Mesendoderm (in vitro differentiated cells): ENCODE measurements around the gene NVL.

Source experiments
- DNase-seq: peaks from one replicate; pipeline ENCODE4 v3.0.0; 2013
- H2AK5ac ChIP-seq: 2 replicates; pipeline ENCODE4 v1.6.1; 2013; ENCODE audit warnings: low read length, inconsistent platforms
- H2BK120ac ChIP-seq: 2 replicates; pipeline ENCODE4 v1.6.1; 2013; ENCODE audit warnings: low read depth, mild to moderate bottlenecking, low read length, moderate library complexity, mixed read lengths
- H2BK15ac ChIP-seq: replicated peaks from 2 replicates; pipeline ENCODE4 v1.6.1; 2013; ENCODE audit warnings: low read depth, mild to moderate bottlenecking, moderate library complexity
- H2BK5ac ChIP-seq: 2 replicates; pipeline ENCODE4 v1.6.1; 2013; ENCODE audit warnings: low read length, inconsistent platforms
- H3K18ac ChIP-seq: 2 replicates; pipeline ENCODE4 v1.6.1; 2013; ENCODE audit warnings: mild to moderate bottlenecking, low read length, mixed read lengths
- H3K23ac ChIP-seq: one replicate; pipeline ENCODE4 v1.6.1; 2013; ENCODE audit warnings: low read length
- H3K27ac ChIP-seq: 2 replicates; pipeline ENCODE4 v1.5.1; 2013; ENCODE audit warnings: low read depth, mild to moderate bottlenecking, inconsistent platforms, low read length, moderate library complexity
- H3K27me3 ChIP-seq: 2 replicates; pipeline ENCODE4 v1.6.1; 2013; ENCODE audit warnings: low read length, control low read depth, mild to moderate bottlenecking, inconsistent platforms; ENCODE audit not compliant: insufficient read depth, poor library complexity
- H3K36me3 ChIP-seq: 2 replicates; pipeline ENCODE4 v1.6.1; 2013; ENCODE audit warnings: low read length, inconsistent platforms; ENCODE audit not compliant: control insufficient read depth, insufficient read depth
- H3K4ac ChIP-seq: one replicate; pipeline ENCODE4 v1.6.1; 2013; ENCODE audit warnings: low read depth, mild to moderate bottlenecking, low read length, moderate library complexity
- H3K4me1 ChIP-seq: 2 replicates; pipeline ENCODE4 v1.6.1; 2013; ENCODE audit warnings: low read depth, low read length, inconsistent platforms; ENCODE audit not compliant: control insufficient read depth
- H3K4me2 ChIP-seq: 2 replicates; pipeline ENCODE4 v1.6.1; 2013; ENCODE audit warnings: low read length
- H3K4me3 ChIP-seq: 2 replicates; pipeline ENCODE4 v1.5.1; 2013; ENCODE audit warnings: mild to moderate bottlenecking, low read length
- H3K56ac ChIP-seq: one replicate; pipeline ENCODE4 v1.6.1; 2013; ENCODE audit warnings: low read length
- H3K79me1 ChIP-seq: 2 replicates; pipeline ENCODE4 v1.6.1; 2013; ENCODE audit warnings: low read length, inconsistent platforms
- H3K79me2 ChIP-seq: 2 replicates; pipeline ENCODE4 v1.6.1; 2013; ENCODE audit warnings: mild to moderate bottlenecking, low read length; ENCODE audit not compliant: control insufficient read depth, insufficient read depth
- H3K9ac ChIP-seq: 2 replicates; pipeline ENCODE4 v1.6.1; 2013; ENCODE audit warnings: low read length, inconsistent platforms
- H4K5ac ChIP-seq: one replicate; pipeline ENCODE4 v1.6.1; 2013; ENCODE audit warnings: low read length
- H4K8ac ChIP-seq: one replicate; pipeline ENCODE4 v1.6.1; 2013; ENCODE audit warnings: low read depth, mild to moderate bottlenecking, control low read depth, low read length, moderate library complexity
- WGBS: extraction: QIAGEN DNeasy Blood & Tissue Kit; methylation state at CpG from one replicate; pipeline ENCODE4 v1.1.7; 2013; ENCODE audit warnings: low lambda C conversion rate, missing lambda C conversion rate; ENCODE audit not compliant: insufficient coverage; ENCODE audit errors: extremely low coverage; 5-methylcytosine and 5-hydroxymethylcytosine counted together

NVL gene

GRCh38 chr1:224273641-224274040 lies 56.3 kb downstream of the NVL start:
- no peaks in the 10 kb centered on the region for H3K79me1 ChIP-seq
- no peak overlapping the region for H2BK5ac ChIP-seq
- H2AK5ac ChIP-seq, result no peak overlapping the region
- no peak overlapping the region for H3K4me3 ChIP-seq
- no peak overlapping the region for H2BK15ac ChIP-seq
- no peak overlapping the region for H3K4ac ChIP-seq
- H3K18ac ChIP-seq, result no peak overlapping the region
- no peak overlapping the region for H4K8ac ChIP-seq
- no peaks in the 10 kb centered on the region for H3K36me3 ChIP-seq
- DNase-seq, result no peak
- no CpG with 5 or more reads among the region's 2 CpGs for WGBS
- H3K4me1 ChIP-seq, result no peaks in the 10 kb centered on the region
- no peak overlapping the region for H3K27ac ChIP-seq
- no peaks in the 10 kb centered on the region for H3K27me3 ChIP-seq
- no peaks in the 10 kb centered on the region for H3K79me2 ChIP-seq
- H3K56ac ChIP-seq, result no peak overlapping the region
- H3K9ac ChIP-seq, result no peak overlapping the region
- no peak overlapping the region for H3K23ac ChIP-seq
- no peak overlapping the region for H4K5ac ChIP-seq
- H2BK120ac ChIP-seq, result no peak overlapping the region
- H3K4me2 ChIP-seq, result no peak overlapping the region

DNA sequence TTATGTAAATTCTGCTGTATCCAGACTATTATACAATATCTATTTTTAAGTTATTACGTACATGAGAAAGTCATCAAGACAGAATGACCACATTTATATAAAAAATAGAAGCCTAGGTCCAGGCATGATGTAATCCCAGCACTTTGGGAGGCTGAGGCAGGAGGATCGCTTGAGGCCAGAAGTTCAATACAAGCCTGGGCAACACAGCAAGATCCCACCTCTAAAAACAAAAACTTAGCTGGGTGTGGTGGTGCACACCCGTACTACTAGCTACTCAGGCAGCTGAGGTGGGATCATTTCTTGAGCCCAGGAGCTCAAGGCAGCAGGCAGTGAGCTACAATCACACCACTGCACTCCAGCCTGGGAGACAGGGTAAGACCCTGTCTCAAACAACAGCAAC lies 58.9 kb downstream of the NVL start:
- no peak for DNase-seq
- Histone ChIP-seq H3K23ac (no peak overlapping the region), H2BK5ac (no peak overlapping the region), H3K56ac (no peak overlapping the region), H3K9ac (no peak overlapping the region), H2BK120ac (no peak overlapping the region), H3K4me2 (no peak overlapping the region), H3K4me3 (no peak overlapping the region), H2AK5ac (no peak overlapping the region), H4K5ac (no peak overlapping the region), H3K27me3 (no peaks in the 10 kb centered on the region), H4K8ac (no peak overlapping the region), H2BK15ac (no peak overlapping the region), H3K79me2 (no peaks in the 10 kb centered on the region), H3K18ac (no peak overlapping the region), H3K36me3 (no peaks in the 10 kb centered on the region), H3K27ac (no peak overlapping the region), H3K79me1 (no peaks in the 10 kb centered on the region), H3K4ac (no peak overlapping the region), H3K4me1 (no peaks in the 10 kb centered on the region)
- no CpG with 5 or more reads among the region's 3 CpGs for whole genome bisulfite sequencing

DNA sequence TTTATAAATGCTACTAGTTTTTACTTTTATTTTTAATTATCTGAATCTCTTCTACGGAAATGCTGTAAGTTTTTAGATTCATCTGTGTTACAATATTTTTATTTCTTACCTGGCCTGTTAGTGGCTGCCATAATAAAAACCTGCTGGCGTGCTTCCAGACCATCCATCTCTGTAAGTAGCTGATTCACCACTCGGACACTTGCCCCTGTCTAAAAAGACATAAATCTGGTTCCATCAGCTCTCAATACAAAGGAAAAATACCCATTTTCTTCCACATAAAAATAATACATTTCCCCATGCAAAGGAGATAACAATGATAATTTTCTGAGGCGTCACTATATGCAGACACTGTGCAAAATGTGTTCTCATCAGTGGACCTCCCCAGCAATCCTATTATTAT lies 62.0 kb downstream of the NVL start:
- Histone ChIP-seq H3K4me3 (no peak overlapping the region), H2AK5ac (no peak overlapping the region), H3K79me1 (no peaks in the 10 kb centered on the region), H3K23ac (no peak overlapping the region), H3K79me2 (no peaks in the 10 kb centered on the region), H3K9ac (no peak overlapping the region), H3K36me3 (no peaks in the 10 kb centered on the region), H3K4me2 (no peak overlapping the region), H3K27me3 (no peaks in the 10 kb centered on the region), H4K5ac (no peak overlapping the region), H2BK5ac (no peak overlapping the region), H3K56ac (no peak overlapping the region), H3K18ac (no peak overlapping the region), H3K4me1 (no peaks in the 10 kb centered on the region), H3K4ac (no peak overlapping the region), H3K27ac (no peak overlapping the region), H2BK15ac (no peak overlapping the region), H4K8ac (no peak overlapping the region), H2BK120ac (no peak overlapping the region)
- no peak for DNase-seq
- no CpG with 5 or more reads among the region's 4 CpGs for WGBS

- Histone ChIP-seq H3K79me1 (no peaks in the 10 kb centered on the region), H3K36me3 (no peaks in the 10 kb centered on the region), H2BK5ac (no peak overlapping the region), H3K27ac (no peak overlapping the region), H3K18ac (no peak overlapping the region), H2BK120ac (no peak overlapping the region), H3K4me2 (no peak overlapping the region), H3K79me2 (no peaks in the 10 kb centered on the region), H3K56ac (no peak overlapping the region), H4K5ac (no peak overlapping the region), H2BK15ac (no peak overlapping the region), H3K4me3 (no peak overlapping the region), H2AK5ac (no peak overlapping the region), H3K23ac (no peak overlapping the region), H3K9ac (no peak overlapping the region), H4K8ac (no peak overlapping the region), H3K4ac (no peak overlapping the region), H3K4me1 (no peaks in the 10 kb centered on the region), H3K27me3 (no peaks in the 10 kb centered on the region)
- peak; percentile 15 for DNase-seq
- no CpG with 5 or more reads among the region's 11 CpGs for WGBS
Measured at GRCh38 chr1:224266915-224267856, 62.8 kb downstream of the NVL start.

- no CpG with 5 or more reads among the region's 3 CpGs for WGBS
- no peak overlapping the region for H4K8ac ChIP-seq
- no peaks in the 10 kb centered on the region for H3K27me3 ChIP-seq
- H3K56ac ChIP-seq, result no peak overlapping the region
- DNase-seq, result no peak
- H2BK120ac ChIP-seq, result no peak overlapping the region
- no peak overlapping the region for H3K27ac ChIP-seq
- H3K18ac ChIP-seq, result no peak overlapping the region
- no peak overlapping the region for H4K5ac ChIP-seq
- no peaks in the 10 kb centered on the region for H3K79me1 ChIP-seq
- H3K9ac ChIP-seq, result no peak overlapping the region
- no peak overlapping the region for H3K4ac ChIP-seq
- no peak overlapping the region for H2AK5ac ChIP-seq
- no peak overlapping the region for H2BK15ac ChIP-seq
- H2BK5ac ChIP-seq, result no peak overlapping the region
- H3K4me3 ChIP-seq, result no peak overlapping the region
- H3K23ac ChIP-seq, result no peak overlapping the region
- no peaks in the 10 kb centered on the region for H3K4me1 ChIP-seq
- no peaks in the 10 kb centered on the region for H3K79me2 ChIP-seq
- H3K36me3 ChIP-seq, result no peaks in the 10 kb centered on the region
- no peak overlapping the region for H3K4me2 ChIP-seq
Measured at GRCh38 chr1:224266105-224266914, 63.7 kb downstream of the NVL start.
